ENCODE results near the gene ENAH.

- TF ChIP-seq YY1 (IDR thresholded peaks at IDR 0.05; ENCODE audit: insufficient read depth, insufficient read length), result no peak
- TF ChIP-seq SUZ12 (IDR thresholded peaks at IDR 0.05; ENCODE audit: extremely low read depth, insufficient read depth, insufficient read length), result no peak
- TF ChIP-seq ZNF274 (IDR thresholded peaks at IDR 0.05; ENCODE audit: low read depth, low read length), result no peak
These were observed 54.1 kb downstream of the ENAH start for GRCh38 chr1:225598847-225599246.
